Measurements from ENCODE around the gene DDC.

DDC gene

DNA sequence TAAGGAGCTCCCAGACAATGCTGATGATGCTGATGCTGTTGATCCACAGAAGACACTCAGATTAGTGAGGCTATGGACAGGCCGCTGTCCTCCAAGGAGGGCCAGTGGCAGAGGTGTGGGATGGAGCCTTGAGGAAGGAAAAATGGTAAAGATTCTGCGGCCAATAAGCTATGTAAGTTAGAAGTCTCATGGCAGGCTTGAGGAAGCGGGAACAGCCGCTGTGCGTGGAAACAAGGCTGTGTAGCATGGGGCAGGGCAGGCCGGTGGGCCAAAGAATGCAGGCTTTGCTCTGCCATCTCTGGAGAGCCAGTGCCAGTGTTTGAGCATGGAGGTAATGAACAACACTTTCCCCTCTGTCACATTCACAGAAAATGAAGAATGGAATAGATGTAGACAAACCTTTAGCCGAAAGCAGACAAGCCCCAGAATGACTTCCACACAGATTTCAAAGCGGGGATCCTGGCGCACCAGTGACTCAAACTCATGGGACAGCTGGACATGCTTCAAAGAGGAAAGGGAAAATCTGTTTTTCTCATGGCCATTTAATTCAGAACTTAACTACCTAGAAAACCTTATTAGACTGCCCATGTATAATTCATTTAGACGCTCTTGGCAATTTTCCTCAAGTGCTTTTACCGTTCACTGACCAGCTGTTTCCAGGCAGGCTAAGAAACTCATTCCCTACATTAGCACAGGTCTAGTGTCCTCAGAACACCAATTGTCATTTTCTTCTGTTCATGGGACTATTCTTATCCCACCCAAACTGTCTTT lies 98.2 kb downstream of the DDC start:
- Histone ChIP-seq H3K9ac (ENCODE audit: low read depth, low read length, poor library complexity, severe bottlenecking) (no peak overlapping the region), H3K27me3 (ENCODE audit: insufficient read depth, low read length, poor library complexity, severe bottlenecking) (no peaks in the 10 kb centered on the region), H2AFZ (ENCODE audit: low read length) (peak overlapping the region; percentile 95), H3K4me3 (ENCODE audit: low read length, poor library complexity, severe bottlenecking) (no peak overlapping the region), H4K20me1 (ENCODE audit: insufficient read depth, low read length, poor library complexity, severe bottlenecking) (no peaks in the 10 kb centered on the region), H3K4me1 (ENCODE audit: insufficient read depth, low read length, poor library complexity, severe bottlenecking) (peaks cover 4% of the 10 kb centered on the region), H3K79me2 (ENCODE audit: insufficient read depth, low read length) (no peaks in the 10 kb centered on the region), H3K9me2 (replicated peaks; ENCODE audit: low read depth, low read length) (no peaks in the 10 kb centered on the region), H3F3A (ENCODE audit: low read depth) (no peaks in the 10 kb centered on the region), H3K4me2 (ENCODE audit: low read depth, low read length, poor library complexity, severe bottlenecking) (no peak overlapping the region), H3K9me3 (ENCODE audit: insufficient read depth, low read depth, low read length) (no peaks in the 10 kb centered on the region), H3K36me3 (ENCODE audit: insufficient read depth, low read length) (no peaks in the 10 kb centered on the region)
- TF ChIP-seq EZH2phosphoT487 (IDR thresholded peaks at IDR 0.05; ENCODE audit: borderline replicate concordance), result no peak
- TF ChIP-seq, protein P1, sequence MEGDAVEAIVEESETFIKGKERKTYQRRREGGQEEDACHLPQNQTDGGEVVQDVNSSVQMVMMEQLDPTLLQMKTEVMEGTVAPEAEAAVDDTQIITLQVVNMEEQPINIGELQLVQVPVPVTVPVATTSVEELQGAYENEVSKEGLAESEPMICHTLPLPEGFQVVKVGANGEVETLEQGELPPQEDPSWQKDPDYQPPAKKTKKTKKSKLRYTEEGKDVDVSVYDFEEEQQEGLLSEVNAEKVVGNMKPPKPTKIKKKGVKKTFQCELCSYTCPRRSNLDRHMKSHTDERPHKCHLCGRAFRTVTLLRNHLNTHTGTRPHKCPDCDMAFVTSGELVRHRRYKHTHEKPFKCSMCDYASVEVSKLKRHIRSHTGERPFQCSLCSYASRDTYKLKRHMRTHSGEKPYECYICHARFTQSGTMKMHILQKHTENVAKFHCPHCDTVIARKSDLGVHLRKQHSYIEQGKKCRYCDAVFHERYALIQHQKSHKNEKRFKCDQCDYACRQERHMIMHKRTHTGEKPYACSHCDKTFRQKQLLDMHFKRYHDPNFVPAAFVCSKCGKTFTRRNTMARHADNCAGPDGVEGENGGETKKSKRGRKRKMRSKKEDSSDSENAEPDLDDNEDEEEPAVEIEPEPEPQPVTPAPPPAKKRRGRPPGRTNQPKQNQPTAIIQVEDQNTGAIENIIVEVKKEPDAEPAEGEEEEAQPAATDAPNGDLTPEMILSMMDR (conservative IDR thresholded peaks at IDR 0.05; ENCODE audit: low read length), result no peak

DNA sequence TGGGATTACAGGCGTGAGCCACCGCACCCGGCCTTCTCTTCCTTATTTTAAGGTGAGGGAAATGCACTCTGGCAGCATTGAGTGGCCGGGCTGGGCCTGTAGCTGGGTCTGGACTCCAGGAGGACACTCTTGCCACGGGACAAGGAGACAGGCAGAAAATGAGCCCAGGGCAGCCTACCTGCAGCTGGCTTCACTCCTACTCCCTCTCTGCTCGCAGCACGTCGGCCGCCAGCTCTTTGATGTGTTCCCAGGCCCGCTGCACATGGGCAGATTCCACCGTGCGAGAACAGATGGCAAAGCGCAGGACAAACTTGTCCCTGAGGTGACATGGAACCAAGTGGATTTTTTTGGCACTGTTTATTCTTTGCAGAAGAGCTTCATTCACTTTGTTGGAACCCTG lies 102.2 kb downstream of the DDC start:
- Histone ChIP-seq H2AFZ (ENCODE audit: low read length) (no peak overlapping the region), H3K9me3 (ENCODE audit: insufficient read depth, low read depth, low read length) (no peaks in the 10 kb centered on the region), H3K4me2 (ENCODE audit: low read depth, low read length, poor library complexity, severe bottlenecking) (no peak overlapping the region), H4K20me1 (ENCODE audit: insufficient read depth, low read length, poor library complexity, severe bottlenecking) (no peaks in the 10 kb centered on the region), H3K79me2 (ENCODE audit: insufficient read depth, low read length) (no peaks in the 10 kb centered on the region), H3K4me1 (ENCODE audit: insufficient read depth, low read length, poor library complexity, severe bottlenecking) (peaks cover 4% of the 10 kb centered on the region), H3F3A (ENCODE audit: low read depth) (no peaks in the 10 kb centered on the region), H3K9ac (ENCODE audit: low read depth, low read length, poor library complexity, severe bottlenecking) (no peak overlapping the region), H3K27me3 (ENCODE audit: insufficient read depth, low read length, poor library complexity, severe bottlenecking) (no peaks in the 10 kb centered on the region), H3K9me2 (replicated peaks; ENCODE audit: low read depth, low read length) (no peaks in the 10 kb centered on the region), H3K36me3 (ENCODE audit: insufficient read depth, low read length) (no peaks in the 10 kb centered on the region), H3K4me3 (ENCODE audit: low read length, poor library complexity, severe bottlenecking) (no peak overlapping the region)
- TF ChIP-seq EZH2phosphoT487 (IDR thresholded peaks at IDR 0.05; ENCODE audit: borderline replicate concordance), result no peak
- TF ChIP-seq, protein P1 (conservative IDR thresholded peaks at IDR 0.05; ENCODE audit: low read length), result no peak

DNA sequence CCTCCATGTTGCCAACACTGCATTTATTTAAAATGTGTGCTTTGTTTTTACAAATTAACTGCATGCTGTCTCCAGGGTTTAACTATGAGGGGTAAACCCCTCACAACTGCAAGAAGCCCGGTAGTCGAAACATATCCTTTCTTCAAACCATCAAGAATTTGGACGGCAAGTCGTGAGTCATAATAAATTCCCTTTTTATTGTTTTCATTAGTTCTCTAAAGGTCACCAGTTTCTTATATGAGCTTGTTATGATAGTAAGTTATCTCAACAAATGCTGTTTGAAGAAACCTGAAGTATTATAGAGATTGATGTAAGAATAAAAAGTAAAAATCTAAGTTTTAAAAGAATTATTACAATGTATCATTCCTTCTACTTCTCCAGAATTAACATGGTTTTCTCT lies 102.8 kb downstream of the DDC start:
- H4K20me1 ChIP-seq (ENCODE audit: insufficient read depth, low read length, poor library complexity, severe bottlenecking), result no peaks in the 10 kb centered on the region
- H3F3A ChIP-seq (ENCODE audit: low read depth), result no peaks in the 10 kb centered on the region
- no peaks in the 10 kb centered on the region for H3K79me2 ChIP-seq (ENCODE audit: insufficient read depth, low read length)
- H3K9me3 ChIP-seq (ENCODE audit: insufficient read depth, low read depth, low read length), result no peaks in the 10 kb centered on the region
- H3K27me3 ChIP-seq (ENCODE audit: insufficient read depth, low read length, poor library complexity, severe bottlenecking), result no peaks in the 10 kb centered on the region
- no peaks in the 10 kb centered on the region for H3K4me1 ChIP-seq (ENCODE audit: insufficient read depth, low read length, poor library complexity, severe bottlenecking)
- TF ChIP-seq EZH2phosphoT487 (IDR thresholded peaks at IDR 0.05; ENCODE audit: borderline replicate concordance), result no peak
- TF ChIP-seq, protein P1 (conservative IDR thresholded peaks at IDR 0.05; ENCODE audit: low read length), result no peak
- no peak overlapping the region for H2AFZ ChIP-seq (ENCODE audit: low read length)
- H3K4me3 ChIP-seq (ENCODE audit: low read length, poor library complexity, severe bottlenecking), result no peak overlapping the region
- no peaks in the 10 kb centered on the region for H3K36me3 ChIP-seq (ENCODE audit: insufficient read depth, low read length)
- H3K9ac ChIP-seq (ENCODE audit: low read depth, low read length, poor library complexity, severe bottlenecking), result no peak overlapping the region
- no peak overlapping the region for H3K4me2 ChIP-seq (ENCODE audit: low read depth, low read length, poor library complexity, severe bottlenecking)
- no peaks in the 10 kb centered on the region for H3K9me2 ChIP-seq (replicated peaks; ENCODE audit: low read depth, low read length)

Data from Loucy (cell line).